Measurements from ENCODE around the gene SLC25A25.

Gene SLC25A25

DNA sequence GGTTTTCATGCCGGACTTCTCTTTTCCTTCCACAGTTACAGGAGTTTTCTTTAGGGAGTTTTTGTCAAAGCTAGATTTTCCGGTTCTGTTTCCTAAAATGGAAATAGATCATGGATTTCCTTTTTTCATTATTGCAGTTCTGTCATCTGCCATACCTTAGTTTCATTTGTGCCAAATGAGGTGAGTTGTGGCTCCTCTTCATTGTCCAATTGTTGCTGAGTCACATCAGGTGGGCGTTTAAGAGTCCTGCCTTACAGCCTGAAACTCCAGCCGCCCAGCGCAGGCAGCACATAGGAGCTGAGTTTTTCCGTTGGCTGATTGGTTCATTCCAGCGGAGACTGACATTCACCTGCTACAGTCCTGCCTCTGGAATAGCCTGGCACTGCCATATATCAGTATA lies 14.1 kb downstream of the SLC25A25 start:
- Histone ChIP-seq H3K27me3 (no peaks in the 10 kb centered on the region), H3K4me1 (ENCODE audit: control insufficient read depth in 1 of 2, insufficient read depth in 1 of 2, low read depth in 1 of 2, low read length in 1 of 2) (peaks cover 15 to 16% of the 10 kb centered on the region in 2 experiments), H3K4me3 (ENCODE audit: low read depth in 1 of 2, low read length in 1 of 2) (no peak overlapping the region), H3K36me3 (no peaks in the 10 kb centered on the region), H3K9me3 (no peaks in the 10 kb centered on the region), H3K27ac (no peak overlapping the region)
- TF ChIP-seq, protein P1, sequence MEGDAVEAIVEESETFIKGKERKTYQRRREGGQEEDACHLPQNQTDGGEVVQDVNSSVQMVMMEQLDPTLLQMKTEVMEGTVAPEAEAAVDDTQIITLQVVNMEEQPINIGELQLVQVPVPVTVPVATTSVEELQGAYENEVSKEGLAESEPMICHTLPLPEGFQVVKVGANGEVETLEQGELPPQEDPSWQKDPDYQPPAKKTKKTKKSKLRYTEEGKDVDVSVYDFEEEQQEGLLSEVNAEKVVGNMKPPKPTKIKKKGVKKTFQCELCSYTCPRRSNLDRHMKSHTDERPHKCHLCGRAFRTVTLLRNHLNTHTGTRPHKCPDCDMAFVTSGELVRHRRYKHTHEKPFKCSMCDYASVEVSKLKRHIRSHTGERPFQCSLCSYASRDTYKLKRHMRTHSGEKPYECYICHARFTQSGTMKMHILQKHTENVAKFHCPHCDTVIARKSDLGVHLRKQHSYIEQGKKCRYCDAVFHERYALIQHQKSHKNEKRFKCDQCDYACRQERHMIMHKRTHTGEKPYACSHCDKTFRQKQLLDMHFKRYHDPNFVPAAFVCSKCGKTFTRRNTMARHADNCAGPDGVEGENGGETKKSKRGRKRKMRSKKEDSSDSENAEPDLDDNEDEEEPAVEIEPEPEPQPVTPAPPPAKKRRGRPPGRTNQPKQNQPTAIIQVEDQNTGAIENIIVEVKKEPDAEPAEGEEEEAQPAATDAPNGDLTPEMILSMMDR (IDR thresholded peaks at IDR 0.05), result no peak

DNA sequence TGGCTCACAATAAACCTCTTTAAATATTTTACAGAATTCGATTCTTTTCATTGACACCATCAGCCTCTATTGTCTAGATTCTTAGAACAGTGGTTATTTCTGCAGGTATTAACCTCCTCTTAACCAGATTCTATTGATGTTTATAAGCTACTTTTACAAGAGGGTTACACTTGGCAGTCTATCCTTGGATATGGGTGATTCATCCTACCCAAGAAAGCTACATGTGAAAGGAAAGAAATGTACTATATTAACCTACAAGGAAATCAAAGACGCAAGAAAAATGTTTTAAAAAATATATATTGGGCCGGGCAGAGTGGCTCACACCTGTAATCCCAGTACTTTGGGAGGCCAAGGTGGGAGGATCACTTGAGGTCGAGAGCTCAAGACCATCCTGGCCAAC lies 16.7 kb downstream of the SLC25A25 start:
- Histone ChIP-seq H3K9me3 (no peaks in the 10 kb centered on the region), H3K4me3 (ENCODE audit: low read depth in 1 of 2, low read length in 1 of 2) (no peak overlapping the region), H3K27ac (no peak overlapping the region), H3K27me3 (no peaks in the 10 kb centered on the region), H3K36me3 (no peaks in the 10 kb centered on the region), H3K4me1 (ENCODE audit: control insufficient read depth in 1 of 2, insufficient read depth in 1 of 2, low read depth in 1 of 2, low read length in 1 of 2) (no peaks in the 10 kb centered on the region)
- TF ChIP-seq, protein P1 (IDR thresholded peaks at IDR 0.05), result no peak

DNA sequence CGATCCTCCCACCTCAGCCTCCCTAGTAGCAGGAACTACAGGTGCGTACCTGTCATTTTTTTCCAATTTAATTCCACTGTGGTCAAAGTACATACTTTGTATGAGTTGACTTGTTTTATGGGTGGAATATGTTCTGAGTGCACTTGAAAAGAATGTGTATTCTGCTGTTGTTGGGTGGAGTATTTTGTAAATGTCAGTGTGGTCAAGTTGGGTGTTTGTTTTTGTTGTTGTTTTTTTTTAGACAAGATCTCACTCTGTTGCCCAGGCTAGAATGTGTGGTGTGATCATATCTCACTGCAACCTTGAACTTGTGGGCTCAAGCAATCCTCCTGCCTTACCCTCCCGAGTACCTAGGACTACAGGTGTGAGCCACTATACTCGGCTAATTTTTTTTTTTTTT lies 17.9 kb downstream of the SLC25A25 start:
- H3K27me3 ChIP-seq, result no peaks in the 10 kb centered on the region
- H3K27ac ChIP-seq, result no peak overlapping the region
- H3K4me3 ChIP-seq (ENCODE audit: low read depth in 1 of 2, low read length in 1 of 2), result no peak overlapping the region
- TF ChIP-seq, protein P1 (IDR thresholded peaks at IDR 0.05), result no peak
- no peaks in the 10 kb centered on the region for H3K4me1 ChIP-seq (ENCODE audit: control insufficient read depth in 1 of 2, insufficient read depth in 1 of 2, low read depth in 1 of 2, low read length in 1 of 2)
- H3K9me3 ChIP-seq, result no peaks in the 10 kb centered on the region
- no peaks in the 10 kb centered on the region for H3K36me3 ChIP-seq

DNA sequence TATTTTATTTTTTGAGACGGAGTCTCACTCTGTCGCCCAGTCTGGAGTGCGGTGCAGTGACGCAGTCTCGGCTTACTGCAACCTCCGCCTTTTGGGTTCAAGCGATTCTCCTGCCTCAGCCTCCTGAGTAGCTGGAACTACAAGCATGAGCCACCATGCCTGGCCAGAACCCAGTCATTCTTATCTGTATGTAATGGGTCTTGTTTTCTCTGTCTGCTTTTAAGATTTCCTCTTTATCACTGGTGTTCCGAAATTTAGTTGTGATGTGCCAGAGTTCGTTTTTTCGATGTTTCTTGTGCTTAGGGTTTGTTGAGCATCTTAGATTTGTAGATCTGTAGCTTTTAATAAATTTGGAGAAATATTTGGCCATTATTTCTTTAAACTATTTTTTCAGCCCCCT lies 19.2 kb downstream of the SLC25A25 start:
- Histone ChIP-seq H3K36me3 (no peaks in the 10 kb centered on the region), H3K27ac (no peak overlapping the region), H3K4me1 (ENCODE audit: control insufficient read depth in 1 of 2, insufficient read depth in 1 of 2, low read depth in 1 of 2, low read length in 1 of 2) (peaks cover 0 to 5% of the 10 kb centered on the region in 2 experiments), H3K27me3 (no peaks in the 10 kb centered on the region), H3K9me3 (no peaks in the 10 kb centered on the region), H3K4me3 (ENCODE audit: low read depth in 1 of 2, low read length in 1 of 2) (no peak overlapping the region)
- TF ChIP-seq, protein P1 (IDR thresholded peaks at IDR 0.05), result no peak

DNA sequence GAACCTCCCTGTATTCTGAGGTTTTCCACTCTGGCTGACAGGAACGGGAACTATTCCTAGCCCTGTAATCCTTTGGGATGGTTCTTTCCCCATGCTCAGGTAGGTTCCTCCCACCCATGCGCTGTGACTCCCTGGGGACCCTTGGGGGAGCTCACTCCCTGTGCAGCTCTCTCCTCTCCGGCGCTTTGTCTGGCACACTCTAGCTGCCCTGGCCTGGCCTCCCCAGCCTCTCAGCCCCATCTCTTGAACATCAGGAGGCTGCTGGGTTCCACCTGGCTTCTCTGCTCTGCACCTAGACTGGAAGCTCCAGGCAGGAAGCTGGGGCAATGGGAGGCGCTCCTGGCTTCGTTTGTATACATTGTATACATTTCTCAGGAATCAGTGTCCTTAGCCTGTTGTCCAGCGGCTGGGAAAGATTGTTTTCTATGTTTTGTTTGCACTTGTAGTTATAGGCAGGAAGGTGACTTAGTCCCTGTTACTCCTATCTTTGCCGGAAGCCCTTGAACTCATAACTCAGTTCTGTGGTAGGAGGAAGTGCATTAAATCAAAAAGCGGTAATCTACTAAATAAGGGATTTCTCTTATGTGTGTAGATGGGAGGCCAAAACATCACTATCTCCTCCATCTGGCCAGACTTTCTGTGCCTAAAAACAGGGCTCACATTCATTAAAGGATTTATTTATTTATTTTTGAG lies 20.4 kb downstream of the SLC25A25 start:
- H3K4me3 ChIP-seq (ENCODE audit: low read depth in 1 of 2, low read length in 1 of 2), result no peak overlapping the region
- TF ChIP-seq, protein P1 (IDR thresholded peaks at IDR 0.05), result no peak
- no peaks in the 10 kb centered on the region for H3K27me3 ChIP-seq
- no peaks in the 10 kb centered on the region for H3K36me3 ChIP-seq
- peaks cover 0 to 7% of the 10 kb centered on the region in 2 experiments for H3K4me1 ChIP-seq (ENCODE audit: control insufficient read depth in 1 of 2, insufficient read depth in 1 of 2, low read depth in 1 of 2, low read length in 1 of 2)
- H3K9me3 ChIP-seq, result no peaks in the 10 kb centered on the region
- no peak overlapping the region for H3K27ac ChIP-seq

All from neutrophil (primary cell).